ENCODE results near the gene SHANK3.

Gene SHANK3

GRCh38 chr22:50720301-50721256, 48.0 kb downstream of the SHANK3 start:
- H3K4me3 ChIP-seq (ENCODE audit: low read depth, low read length), result no peak overlapping the region
- TF ChIP-seq CTCF (IDR thresholded peaks at IDR 0.05; ENCODE audit: borderline replicate concordance, insufficient read depth, low read depth, low read length), result no peak

- no peak overlapping the region for H3K4me3 ChIP-seq (ENCODE audit: low read depth, low read length)
Observed at GRCh38 chr22:50721257-50721844, 48.7 kb downstream of the SHANK3 start.

GRCh38 chr22:50722048-50722701, 49.6 kb downstream of the SHANK3 start:
- TF ChIP-seq CTCF (IDR thresholded peaks at IDR 0.05; ENCODE audit: borderline replicate concordance, insufficient read depth, low read depth, low read length), result no peak
- H3K4me3 ChIP-seq (ENCODE audit: low read depth, low read length), result no peak overlapping the region

More at GRCh38 chr22:50721257-50721844, 48.7 kb downstream of the SHANK3 start:
- TF ChIP-seq CTCF (IDR thresholded peaks at IDR 0.05; ENCODE audit: borderline replicate concordance, insufficient read depth, low read depth, low read length), result no peak
